NCI-H2081 (cell line): ENCODE measurements around the gene DHX40.
"Not testable (repeated sequence)": the region's sequence is repeated elsewhere in the genome, so short reads cannot be mapped to it uniquely, and the experiment has no call there.

Experiments
- DNase-seq, 2 experiments: peaks; one replicate each; lab custom pipeline; 2025; lab: John Stamatoyannopoulos, UW

The DHX40 gene

DNA sequence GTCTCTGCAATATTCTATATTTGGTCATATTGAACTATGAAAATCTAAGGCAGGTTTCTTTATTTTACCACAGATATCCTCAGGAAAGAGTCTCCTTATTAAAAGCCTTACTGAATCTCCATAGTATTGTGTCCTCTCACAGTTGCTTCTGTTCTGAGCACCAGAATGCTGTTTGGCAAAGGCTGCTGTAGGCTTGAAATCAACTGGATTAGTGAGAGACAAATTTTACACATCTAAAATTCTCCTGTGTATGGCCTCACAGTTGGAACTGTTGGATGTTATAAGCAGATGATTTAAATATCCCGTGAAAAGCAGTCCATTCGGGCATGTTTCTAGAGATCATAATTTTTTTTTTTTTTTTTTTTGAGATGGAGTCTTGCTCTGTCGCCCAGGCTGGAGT, 63.8 kb downstream of the DHX40 start:
- no peak for DNase-seq

DNA sequence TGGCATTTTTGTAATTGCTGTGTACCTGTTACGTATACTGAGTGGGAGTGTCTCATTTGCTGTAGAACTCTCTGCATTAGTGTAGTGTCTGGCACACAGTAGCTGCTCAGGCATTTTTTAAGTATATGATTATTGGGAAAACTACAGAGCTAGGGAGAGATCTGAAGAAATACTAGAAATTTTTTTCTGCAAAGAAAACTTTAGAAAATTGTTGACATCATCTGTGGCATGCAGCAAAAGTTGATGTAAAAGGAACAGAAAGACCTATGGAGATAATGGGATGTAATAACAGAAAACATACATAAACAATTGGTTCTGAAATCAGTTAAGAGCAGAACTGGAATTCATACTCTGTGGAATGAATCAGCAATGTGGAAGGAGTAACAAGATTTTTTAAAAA, 65.9 kb downstream of the DHX40 start:
- DNase-seq: no peak

DNA sequence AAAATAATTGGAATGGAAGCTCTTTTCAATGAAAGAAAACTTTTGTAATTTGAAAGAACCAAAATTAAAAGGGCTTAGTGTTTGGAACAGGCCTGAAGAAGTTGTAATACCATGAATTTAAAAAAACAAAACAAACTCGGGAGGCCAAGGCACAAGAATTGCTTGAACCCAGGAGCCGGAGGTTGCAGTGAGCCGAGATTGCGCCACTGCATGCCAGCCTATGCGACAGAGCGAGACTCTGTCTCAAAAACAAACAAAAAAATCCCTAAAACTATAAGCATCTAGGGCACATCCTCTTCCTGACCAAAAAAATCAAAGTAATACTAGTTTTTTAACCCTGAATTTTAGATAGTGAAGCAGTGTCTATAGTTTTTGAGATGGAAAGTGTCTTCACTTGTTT, 67.0 kb downstream of the DHX40 start:
- DNase-seq: no peak

DNA sequence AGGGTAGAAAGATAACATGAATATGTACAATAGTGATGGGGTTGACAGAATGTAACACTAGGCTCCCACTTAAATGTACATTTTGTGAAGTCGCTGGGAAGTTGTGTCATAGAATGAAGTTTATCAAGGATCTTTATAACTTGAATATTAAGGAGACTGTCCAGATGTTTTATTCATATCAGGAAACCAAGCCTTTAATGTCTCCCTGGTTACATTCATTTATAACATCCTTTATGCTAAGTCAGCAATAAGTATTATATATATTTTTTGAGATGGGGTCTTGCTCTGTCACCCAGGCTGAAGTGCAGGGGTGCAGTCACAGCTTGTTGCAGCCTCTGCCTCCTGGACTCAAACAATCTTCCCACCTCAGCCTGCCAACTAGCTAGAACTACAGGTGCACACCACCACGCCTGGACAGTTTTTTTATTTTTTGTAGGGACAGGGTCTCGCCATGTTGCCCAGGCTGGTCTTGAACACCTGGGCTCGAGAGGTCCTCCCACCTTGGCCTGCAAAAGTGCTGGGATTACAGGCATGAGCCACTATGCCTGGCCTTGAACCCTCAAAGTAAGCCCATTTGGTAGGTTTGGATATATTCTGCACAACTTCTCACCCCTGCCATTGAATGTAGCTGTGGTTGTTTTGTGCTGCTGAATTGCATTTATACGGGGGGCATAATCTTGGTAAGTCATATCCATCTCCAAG, 68.4 kb downstream of the DHX40 start:
- DNase-seq: no peak

DNA sequence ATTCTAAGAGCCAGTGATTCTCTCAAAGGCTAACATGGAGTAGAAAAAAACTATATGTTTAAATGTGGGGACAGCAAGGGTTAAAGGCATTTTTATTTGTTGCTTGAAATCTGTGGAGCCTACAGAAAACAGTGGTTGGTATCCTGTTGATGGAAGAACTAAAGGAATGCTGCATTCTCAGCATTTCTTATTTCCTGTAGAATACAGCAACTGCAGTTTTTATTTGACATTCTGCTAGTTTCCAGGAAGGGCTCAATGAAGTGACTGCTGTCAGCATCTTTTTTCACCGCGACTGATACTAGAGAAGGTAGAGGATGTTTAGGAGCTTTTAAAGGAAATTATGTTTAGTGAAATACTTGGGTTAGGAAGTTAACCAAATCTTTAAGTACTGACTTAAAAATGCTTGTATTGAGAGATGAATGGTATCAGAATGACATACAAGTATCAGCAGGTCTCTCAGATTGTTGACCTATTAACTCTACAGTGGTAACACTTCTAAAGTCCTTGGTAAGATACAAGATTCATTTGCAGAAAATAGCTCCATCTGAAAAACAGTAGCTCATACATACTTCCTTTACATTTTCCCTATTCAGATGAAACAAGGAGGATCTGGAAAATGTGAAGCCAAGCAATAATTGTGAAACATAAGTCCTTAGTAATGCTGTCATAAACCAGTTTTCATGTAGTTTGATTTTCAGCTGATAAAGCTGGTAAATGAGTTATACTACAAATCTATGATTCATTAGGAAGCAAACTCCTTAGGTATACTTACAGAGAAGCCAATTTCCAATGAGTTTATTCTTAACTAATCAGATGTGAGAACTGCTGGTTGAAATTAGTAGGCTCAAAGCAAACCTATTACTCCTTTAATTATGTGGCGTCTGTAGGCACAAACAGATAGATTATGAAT, 69.5 kb downstream of the DHX40 start:
- no peak for DNase-seq

DNA sequence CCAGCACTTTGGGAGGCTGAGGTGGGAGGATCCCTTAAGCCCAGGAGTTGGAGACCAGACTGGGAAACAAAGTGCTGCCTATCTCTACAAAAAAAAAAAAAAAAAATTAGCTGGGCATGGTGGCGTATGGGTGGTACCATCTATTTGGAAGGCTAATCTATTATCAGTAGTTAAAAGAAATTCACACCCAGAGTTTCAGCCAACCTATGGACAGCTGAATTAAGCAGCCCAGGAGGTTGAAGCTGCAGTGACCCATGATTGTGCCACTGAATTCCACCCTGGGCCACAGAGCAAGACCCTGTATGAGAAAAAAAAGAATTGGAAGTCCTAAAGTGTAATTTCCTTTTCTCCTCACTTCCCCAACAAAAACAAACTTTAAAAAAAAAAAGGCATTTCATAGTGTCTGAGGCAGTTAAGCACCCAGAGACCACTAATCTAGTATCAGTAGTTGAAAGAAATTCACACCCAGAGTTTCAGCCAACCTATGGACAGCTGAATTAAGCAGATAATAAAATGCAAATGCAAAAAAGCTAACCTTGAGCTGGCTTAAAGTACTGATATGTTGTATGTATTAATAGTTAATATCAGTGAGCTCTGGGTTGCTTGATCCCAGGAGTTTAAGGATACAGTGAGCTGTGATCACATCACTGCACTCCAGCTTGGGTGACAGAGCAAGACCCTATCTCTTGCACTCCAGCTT, 72.4 kb downstream of the DHX40 start:
- DNase-seq: no peak

DNA sequence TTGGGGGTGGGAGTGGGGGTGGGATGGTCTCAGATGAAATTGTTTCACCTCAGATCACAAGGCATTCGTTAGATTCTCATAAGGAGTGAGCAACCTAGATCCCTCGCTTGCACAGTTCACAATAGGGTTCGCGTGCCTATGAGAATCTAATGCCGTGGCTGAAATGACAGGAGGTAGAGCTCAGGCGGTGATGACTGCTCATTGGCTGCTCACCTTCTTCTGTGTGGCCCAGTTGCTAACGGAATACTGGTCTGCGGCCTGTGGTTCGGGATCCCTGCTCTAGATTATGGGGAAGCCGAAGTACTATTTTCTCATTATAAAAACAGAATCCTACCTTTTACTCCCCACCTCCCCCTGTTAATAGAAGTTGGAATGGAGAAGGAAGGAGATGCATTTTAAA, 73.1 kb downstream of the DHX40 start:
- DNase-seq: no peak

DNA sequence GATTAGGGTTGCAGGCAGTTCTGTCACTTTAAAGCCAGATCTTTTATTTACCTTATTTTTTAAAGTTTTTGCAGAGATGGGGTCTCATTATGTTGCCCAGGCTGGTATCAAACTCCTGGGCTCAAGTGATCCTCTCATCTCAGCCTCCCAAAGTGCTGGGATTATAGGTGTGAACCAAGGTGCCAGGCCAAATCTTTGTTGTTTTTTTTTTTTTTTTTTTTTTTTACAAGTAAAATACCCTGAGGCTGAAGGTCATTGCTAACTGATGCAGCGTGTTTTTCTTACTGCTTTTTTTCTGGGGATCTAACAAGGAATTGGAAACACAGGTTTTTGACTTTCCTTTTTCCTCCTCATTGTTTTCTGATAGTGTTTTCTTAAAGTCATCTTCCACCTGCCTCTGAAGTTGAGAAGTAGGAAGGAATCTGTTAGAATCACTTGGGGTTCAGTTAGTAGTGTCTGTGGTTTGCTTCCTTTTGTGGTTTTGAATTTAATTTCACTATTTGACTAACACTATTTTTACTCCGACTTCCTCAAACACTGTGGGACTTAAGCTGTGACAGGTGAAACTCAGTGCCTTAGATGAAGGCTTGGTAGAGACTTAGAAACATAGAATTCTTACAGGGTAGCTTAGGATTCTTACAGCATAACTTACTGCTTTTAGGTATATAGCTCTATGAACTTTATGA, 76.5 kb downstream of the DHX40 start:
- no peak for DNase-seq

DNA sequence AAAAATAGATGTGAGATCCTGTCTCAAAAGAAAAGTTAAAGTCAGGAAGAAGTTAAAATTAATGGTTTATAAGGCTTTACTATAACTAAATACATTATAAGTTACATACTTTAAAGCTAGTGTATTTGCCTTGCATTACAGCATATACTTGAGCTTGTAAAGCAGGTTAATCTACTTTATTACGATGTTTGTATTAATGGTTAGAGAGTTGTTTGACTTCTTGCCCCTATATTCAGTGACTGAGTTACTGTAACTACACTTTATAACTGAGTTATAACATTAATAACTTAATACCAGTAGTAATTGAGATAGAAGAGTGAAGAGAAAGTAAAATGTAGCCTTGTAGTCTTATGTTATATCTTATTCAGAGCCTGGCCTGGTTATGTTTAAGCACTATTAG, 77.2 kb downstream of the DHX40 start:
- DNase-seq: no peak

DNA sequence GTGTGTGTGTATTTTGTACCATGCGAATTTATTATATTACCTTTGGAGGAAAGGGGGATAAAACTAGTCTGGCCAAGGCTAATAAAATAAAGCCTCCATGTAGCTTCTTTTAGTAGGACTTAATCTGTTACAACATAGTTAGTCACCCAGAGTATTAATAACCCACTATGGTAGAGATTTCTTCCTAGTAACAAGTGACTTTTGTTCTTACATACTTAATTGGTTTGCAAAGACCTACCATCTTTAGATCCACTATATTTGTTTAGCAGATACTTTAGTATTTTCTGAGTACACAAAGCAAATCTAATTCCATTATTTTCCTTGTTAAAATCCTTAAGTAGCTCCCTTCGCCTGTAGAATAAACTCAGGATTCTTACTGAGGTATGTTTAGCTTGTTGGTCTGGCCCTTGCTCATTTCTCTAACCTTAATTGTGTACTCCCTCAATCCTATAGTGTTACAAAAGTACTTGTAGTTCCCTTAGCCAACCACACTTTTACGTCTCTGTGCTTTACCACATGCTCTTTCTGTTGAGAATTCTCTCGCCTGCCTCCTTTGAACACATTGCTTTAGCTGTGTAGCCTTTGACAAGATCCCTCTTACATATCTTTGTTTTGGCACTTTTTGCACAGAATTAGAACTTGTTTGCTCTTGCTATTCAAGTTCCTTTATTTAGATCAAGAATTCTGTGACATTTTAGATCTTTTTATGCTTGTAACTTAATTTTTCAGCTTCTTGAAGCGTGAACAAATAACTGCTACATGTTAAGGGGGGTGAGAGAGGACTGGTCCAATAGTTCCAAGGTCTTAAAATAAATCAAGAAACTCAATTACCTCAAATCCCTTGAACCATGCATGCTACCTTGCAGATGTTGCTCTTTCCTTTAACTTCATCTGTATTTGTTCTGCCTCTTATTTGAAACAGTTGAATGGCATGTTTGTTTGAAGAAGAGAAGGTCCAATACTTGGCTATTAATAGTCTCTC, 78.0 kb downstream of the DHX40 start:
- no peak for DNase-seq

DNA sequence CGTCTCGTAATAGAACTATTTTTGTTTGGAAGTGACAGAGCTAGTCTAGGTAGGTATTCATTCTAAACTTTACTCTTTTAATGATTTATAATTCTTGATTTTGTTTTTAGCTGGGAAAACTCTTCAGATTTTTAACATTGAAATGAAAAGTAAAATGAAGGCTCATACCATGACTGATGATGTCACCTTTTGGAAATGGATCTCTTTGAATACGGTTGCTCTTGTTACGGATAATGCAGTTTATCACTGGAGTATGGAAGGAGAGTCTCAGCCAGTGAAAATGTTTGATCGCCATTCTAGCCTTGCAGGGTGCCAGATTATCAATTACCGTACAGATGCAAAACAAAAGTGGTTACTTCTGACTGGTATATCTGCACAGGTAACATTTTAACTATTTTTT, 81.9 kb downstream of the DHX40 start:
- no peak for DNase-seq

DNA sequence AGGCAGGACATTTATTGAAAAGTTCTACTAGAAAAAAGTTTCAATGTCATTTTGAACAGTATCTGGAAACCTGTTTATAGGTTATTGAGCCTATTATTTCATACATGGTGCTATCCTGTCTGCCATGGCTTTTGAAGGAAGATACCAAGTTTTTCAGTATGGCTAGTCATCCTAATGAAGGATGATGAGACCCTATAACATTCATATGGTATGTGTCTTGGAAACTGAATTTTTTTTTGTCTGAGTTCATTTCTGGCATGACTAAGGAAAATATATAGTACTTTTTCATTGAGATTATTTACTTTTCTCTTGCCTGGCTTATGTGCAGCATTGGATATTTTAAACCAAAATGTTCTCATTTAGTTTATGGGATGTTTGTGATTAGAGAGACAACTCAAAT, 84.5 kb downstream of the DHX40 start:
- no peak for DNase-seq

DNA sequence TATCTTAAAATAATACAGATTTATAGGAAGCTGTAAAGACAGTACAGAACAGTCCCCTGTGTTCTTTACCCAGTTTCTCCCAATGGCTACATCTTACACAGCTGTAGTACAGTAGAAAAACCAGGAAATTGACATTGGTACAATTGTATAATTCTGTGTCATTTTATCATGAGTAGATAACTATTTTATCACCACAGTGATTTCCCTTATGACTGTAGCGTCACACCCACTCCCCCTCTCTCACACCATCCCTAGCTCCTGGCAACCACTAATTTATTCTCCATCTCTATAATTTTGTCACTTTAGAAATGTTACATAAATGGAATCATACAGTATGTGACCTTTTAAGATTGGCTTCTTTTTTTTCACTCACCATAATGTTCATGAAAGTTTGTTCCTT, 85.2 kb downstream of the DHX40 start:
- no peak for DNase-seq

DNA sequence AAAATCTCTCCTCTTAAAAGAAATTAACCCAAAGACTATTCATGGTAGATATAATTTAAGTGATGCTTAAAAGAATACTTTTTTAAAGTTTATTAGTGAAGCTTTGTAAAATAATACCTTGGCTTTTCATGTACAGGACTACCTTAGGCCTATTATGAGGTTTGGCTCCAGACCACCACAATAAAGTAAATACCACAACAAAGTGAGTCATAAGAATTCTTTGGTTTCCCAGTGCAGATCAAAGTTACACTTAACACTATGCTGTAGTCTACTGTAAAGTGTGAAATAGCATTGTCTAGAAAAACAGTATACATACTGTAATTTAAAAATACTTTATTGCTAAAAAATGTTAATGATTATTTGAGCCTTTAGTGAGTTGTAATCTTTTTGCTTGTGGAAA, 85.9 kb downstream of the DHX40 start:
- no peak for DNase-seq

DNA sequence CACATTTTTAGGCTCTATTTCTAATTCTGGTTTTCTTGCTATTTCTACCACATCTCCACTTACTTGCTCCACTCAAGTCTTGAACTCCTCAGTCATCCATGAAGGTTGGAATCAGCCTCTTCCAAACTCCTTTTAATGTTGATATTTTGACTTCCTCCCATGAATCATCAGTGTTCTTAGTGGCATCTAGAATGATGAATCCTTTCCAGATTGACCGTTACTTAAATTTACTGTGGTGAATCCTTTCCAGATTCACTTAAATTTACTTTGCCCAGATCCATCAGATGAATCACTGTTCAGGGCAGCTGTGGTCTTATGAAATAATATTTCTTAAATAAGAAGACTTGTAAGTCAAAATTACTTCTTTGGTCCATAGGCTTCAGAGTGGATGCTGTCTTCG, 86.7 kb downstream of the DHX40 start:
- no peak for DNase-seq

DNA sequence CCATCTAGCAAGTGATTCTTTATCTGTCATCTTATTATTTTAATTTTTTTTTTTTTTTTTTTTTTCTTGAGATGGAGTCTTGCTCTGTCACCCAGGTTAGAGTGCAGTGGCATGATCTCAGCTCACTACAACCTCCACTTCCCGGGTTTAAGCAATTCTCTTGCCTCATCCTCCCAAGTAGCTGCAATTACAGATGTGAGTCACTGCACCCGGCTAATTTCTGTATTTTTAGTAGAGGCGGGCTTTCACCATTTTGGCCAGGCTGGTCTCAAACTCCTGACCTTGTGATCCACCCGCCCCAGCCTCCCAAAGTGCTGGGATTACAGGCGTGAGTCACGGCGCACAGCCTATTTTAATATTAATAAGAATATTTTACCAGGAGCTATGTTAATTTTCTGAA, 91.2 kb downstream of the DHX40 start:
- DNase-seq: not testable (repeated sequence)
